Fibroblast of gingiva (primary cell): ENCODE results near the gene RHOT2.

ENCODE experiments used
- DNase-seq: peaks from one replicate; pipeline ENCODE4 v3.0.0-alpha.2; 2011; ENCODE audit warnings: low read depth

The RHOT2 gene

GRCh38 chr16:715477-716199 lies 47.7 kb downstream of the RHOT2 start:
- no peak for DNase-seq

GRCh38 chr16:716200-716568 lies 48.3 kb downstream of the RHOT2 start:
- peak; percentile 75 for DNase-seq

GRCh38 chr16:716768-717325 lies 48.9 kb downstream of the RHOT2 start:
- DNase-seq, result no peak

- DNase-seq, result no peak
Observed at GRCh38 chr16:717450-718245, 49.7 kb downstream of the RHOT2 start.

GRCh38 chr16:718389-718788 lies 50.5 kb downstream of the RHOT2 start:
- no peak for DNase-seq

- DNase-seq, result no peak
Observed at GRCh38 chr16:718922-719321, 51.0 kb downstream of the RHOT2 start.

GRCh38 chr16:719815-720446 lies 52.0 kb downstream of the RHOT2 start:
- DNase-seq, result no peak

- peak; percentile 67 for DNase-seq
Observed at GRCh38 chr16:720447-720989, 52.6 kb downstream of the RHOT2 start.

GRCh38 chr16:720990-721764 lies 53.2 kb downstream of the RHOT2 start, which contains the start of gene ANTKMT:
ANTKMT (plus strand) TSS chr16:721146; CDS start chr16:721275, 129 bp downstream.
- peak; percentile 72 for DNase-seq

- DNase-seq, result no peak
Observed at GRCh38 chr16:721765-722540, 54.0 kb downstream of the RHOT2 start.

- DNase-seq, result no peak
Observed at GRCh38 chr16:722835-723633, 55.1 kb downstream of the RHOT2 start.

- no peak for DNase-seq
Observed at GRCh38 chr16:723695-724094, 55.8 kb downstream of the RHOT2 start.
